Liver (tissue), 3 donors: Measurements from ENCODE around the gene ZNF493.

Experiments used
- ATF3 ChIP-seq: IDR thresholded peaks from 2 replicates; pipeline ENCODE4 v1.6.1; 2016; ENCODE audit warnings: antibody characterized with exemption
- CTCF ChIP-seq: fragments of 150-350 bp; IDR thresholded peaks from 2 replicates; pipeline ENCODE4 v1.5.1; 2017; ENCODE audit warnings: improper control_type of control experiment, low read depth, low read length; ENCODE audit not compliant: missing input control
- EGR1 ChIP-seq, 2 donors: IDR thresholded peaks; 2 replicates each; pipeline ENCODE4 v1.6.1; 2016 to 2018; ENCODE audit warnings: antibody characterized with exemption in 2 of 2, low read depth in 2 of 2
- RAD21 ChIP-seq, 2 donors: IDR thresholded peaks; 2 replicates each; pipeline ENCODE4 v1.6.1; 2016; ENCODE audit warnings: antibody characterized with exemption in 2 of 2, mild to moderate bottlenecking in 2 of 2
- REST ChIP-seq: IDR thresholded peaks from 2 replicates; pipeline ENCODE4 v1.6.1; 2016; ENCODE audit warnings: antibody characterized with exemption, mild to moderate bottlenecking
- SP1 ChIP-seq: IDR thresholded peaks from 2 replicates; pipeline ENCODE4 v1.6.1; 2018; ENCODE audit warnings: antibody characterized with exemption, mild to moderate bottlenecking
- donor health status: healthy.
- donor health status: healthy.

DNA sequence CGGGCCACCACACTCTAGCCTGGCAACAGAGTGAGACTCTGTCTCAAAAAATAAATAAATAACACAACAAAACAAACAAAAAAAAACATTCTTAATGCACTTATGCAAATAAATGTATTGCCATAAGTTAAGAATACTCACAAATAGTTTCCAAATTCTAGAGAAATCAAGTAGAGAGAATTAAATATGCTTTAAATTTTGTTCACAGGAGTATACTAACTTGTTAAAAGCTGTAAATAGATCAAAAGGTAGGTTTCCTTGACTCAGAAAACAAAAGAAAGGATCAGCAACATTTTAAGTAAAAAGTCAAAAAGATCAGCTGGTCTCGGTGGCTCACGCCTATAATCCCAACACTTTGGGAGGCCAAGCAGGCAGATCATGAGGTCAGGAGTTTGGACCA, 58.0 kb downstream of the ZNF493 start:
- TF ChIP-seq CTCF (no peak), REST (no peak), SP1 (no peak), ATF3 (no peak), RAD21 (IDR thresholded peaks at IDR 0.05) (no peak), EGR1 (IDR thresholded peaks at IDR 0.05; ENCODE audit: low read depth in 2 of 2) (no peak)
